GM12874 (cell line): ENCODE data around the gene PTPRG.

Source experiments
- TF ChIP-seq, protein P1 (sequence below): IDR thresholded peaks from 2 replicates; pipeline ENCODE4 v1.5.1; 2011; ENCODE audit warnings: low read depth, mild to moderate bottlenecking, control low read depth, low read length, moderate library complexity; ENCODE audit not compliant: insufficient read depth

The PTPRG gene

DNA sequence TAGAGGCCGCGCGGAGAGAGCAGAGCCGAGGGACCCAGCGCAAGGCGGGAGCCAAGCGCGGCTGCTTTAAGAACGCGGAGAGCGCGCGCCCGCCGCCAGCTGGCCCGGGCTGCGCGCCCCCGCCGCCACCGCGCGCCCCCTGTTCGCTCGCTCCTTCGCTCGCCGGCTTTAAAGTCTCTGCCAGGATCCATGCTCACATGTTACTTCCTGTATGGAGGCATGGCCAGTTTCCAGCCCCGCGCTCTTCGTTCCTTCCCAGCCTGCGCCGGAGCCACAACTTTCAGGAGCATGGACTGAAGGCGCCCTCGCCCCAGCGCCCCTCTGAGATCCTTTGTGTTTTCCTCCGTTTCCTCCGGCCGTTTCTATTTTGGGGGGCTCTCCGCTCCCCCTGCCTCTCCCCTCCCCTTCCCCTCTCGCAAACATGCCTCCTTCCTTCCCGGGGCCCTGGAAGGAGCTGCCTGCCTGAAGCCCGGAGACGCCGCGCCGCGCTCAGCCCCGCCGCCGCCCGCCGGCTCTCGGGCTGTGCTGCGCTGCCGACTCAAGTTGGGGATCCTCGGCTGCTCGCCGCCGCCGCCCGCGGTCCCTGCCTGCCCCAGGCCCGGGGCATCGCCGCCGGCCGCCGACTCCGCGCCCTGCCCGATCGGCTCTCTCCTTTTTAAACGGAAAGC, at the start of gene PTPRG:
TSS of gene PTPRG (plus strand) at position 198 of the 668 bp plus-strand sequence. CDS start 717 bp downstream, outside the sequence.
- TF ChIP-seq, protein P1, sequence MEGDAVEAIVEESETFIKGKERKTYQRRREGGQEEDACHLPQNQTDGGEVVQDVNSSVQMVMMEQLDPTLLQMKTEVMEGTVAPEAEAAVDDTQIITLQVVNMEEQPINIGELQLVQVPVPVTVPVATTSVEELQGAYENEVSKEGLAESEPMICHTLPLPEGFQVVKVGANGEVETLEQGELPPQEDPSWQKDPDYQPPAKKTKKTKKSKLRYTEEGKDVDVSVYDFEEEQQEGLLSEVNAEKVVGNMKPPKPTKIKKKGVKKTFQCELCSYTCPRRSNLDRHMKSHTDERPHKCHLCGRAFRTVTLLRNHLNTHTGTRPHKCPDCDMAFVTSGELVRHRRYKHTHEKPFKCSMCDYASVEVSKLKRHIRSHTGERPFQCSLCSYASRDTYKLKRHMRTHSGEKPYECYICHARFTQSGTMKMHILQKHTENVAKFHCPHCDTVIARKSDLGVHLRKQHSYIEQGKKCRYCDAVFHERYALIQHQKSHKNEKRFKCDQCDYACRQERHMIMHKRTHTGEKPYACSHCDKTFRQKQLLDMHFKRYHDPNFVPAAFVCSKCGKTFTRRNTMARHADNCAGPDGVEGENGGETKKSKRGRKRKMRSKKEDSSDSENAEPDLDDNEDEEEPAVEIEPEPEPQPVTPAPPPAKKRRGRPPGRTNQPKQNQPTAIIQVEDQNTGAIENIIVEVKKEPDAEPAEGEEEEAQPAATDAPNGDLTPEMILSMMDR = no peak

GRCh38 chr3:61518590-61518989, 42.8 kb upstream of the PTPRG start:
- TF ChIP-seq, protein P1 = no peak

- TF ChIP-seq, protein P1 = no peak
These were observed 40.3 kb upstream of the PTPRG start for GRCh38 chr3:61520966-61521628.

- TF ChIP-seq, protein P1 = no peak
These were observed 39.3 kb upstream of the PTPRG start for GRCh38 chr3:61522060-61522459.

DNA sequence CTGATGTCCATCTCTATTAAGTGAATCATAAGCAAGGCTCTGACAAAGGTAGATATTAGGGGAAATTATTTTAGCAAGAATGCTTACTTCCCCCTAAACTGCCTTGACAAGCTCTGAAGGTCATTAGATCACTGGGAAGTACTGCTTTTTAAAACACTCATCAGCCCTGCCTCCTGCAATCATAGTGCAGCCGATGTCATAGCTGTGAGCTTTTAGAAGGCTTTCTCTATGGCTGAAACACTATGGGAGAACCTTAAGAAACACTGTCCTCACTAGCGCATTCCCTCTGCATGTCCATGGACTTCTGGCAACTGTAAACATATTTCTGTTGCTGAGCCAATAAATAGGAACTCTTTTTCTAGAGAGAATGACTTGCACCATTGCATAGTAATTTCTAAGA, 38.7 kb upstream of the PTPRG start:
- TF ChIP-seq, protein P1 = no peak

DNA sequence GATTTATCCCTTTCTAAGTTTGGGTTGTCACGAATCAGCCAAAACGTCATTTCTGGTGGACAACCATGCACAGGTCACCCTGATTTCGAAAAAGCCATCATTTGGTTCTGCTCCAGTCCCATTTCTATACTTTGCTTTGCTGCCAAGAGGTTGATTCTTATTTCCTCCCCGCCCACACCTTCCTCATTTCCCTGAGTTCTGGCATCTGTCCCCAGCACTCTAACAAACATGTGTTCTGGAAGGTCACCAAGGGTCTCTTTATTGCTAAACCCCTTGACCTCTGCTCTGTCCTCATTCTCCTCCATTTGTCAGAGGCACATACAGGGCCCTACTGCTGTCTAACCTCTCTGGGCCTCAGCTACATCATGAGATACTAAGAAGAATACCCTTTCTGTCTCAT, 36.4 kb upstream of the PTPRG start:
- TF ChIP-seq, protein P1 = no peak

DNA sequence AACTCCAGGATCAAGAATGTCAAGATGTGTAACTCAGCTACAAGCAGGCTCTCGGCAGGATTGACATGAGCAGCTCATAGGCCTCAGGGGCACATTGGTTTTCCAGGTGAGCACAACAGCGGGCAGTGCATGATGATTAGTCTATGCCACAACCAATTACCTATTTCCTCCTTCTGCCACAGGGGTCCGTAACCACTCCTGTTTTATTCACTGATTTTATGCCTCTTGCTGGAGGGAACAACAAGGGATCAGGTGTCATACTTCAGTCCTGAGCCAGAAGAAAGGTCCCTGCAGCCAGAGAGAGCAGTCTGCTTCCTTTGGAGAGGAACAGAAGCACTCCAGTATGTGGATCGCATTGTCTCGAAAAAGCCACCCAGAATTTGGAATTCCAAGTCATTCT, 35.1 kb upstream of the PTPRG start:
- TF ChIP-seq, protein P1 = no peak
